K562 (cell line): ENCODE results near the gene RGL2. TPM values are rescaled to one million over a fixed set of nuclear protein-coding genes. Genes with fewer than 3 reads are reported as not detected.
A peak's percentile ranks its signal among the peaks of the same experiment; 100 is the strongest.

ENCODE experiments used
- ATAC-seq: fragments of 200-7000 bp; cut with Tn5 transposase; 3 replicates; pipeline ENCODE4 v1.9.1; 2020; ENCODE audit warnings: moderate library complexity
- BruUV-seq: library from RNA; stranded (reverse); fragments of 400-500 nt; replicated peaks from 2 replicates; lab custom pipeline; 2021; lab: Mats Ljungman, UMichigan
- CTCF ChIA-PET: fragments of 300-600 bp; formaldehyde crosslinking; extraction: SDS; loops from one replicate; lab custom pipeline; 2021; ENCODE audit warnings: low intra/inter-chr PET ratio; lab: Yijun Ruan, JAX
- POLR2A ChIA-PET: fragments of 300-600, 350-650 bp; sonication (Branson Sonifier 250); formaldehyde crosslinking; extraction: SDS; loops from one replicate; lab custom pipeline; 2021; ENCODE audit warnings: antibody characterized with exemption, inconsistent platforms; lab: Yijun Ruan, JAX
- DNase-seq, 4 experiments: peaks; one replicate each; pipeline versions ENCODE4 v3.0.0 to v3.0.0-alpha.2; 2011 to 2018; ENCODE audit warnings: low spot score in 3 of 4, mixed read lengths in 3 of 4; ENCODE audit errors: extremely low read depth in 1 of 4
- FAIRE-seq: peaks from 2 replicates; lab custom pipeline; 2011; peaks lifted over from hg19 to GRCh38; lab: Jason Lieb, UNC
- H2AFZ ChIP-seq: 2 replicates; pipeline ENCODE4 v1.6.0; 2011; ENCODE audit warnings: low read depth, low read length, control low read depth, inconsistent platforms
- H3K27ac ChIP-seq: fragments of 200-600 bp; 3 replicates; pipeline ENCODE4 v1.8.0; 2011; ENCODE audit warnings: low read depth, mild to moderate bottlenecking, control low read depth, inconsistent platforms, low read length, moderate library complexity, mixed read lengths; ENCODE audit errors: extremely low read depth
- H3K27me3 ChIP-seq, 2 experiments: fragments of 300-600 bp in 1 of 2; 2 replicates in 1 of 2; 3 replicates in 1 of 2; pipeline versions ENCODE4 v1.6.0 to v1.8.0; 2011; ENCODE audit warnings: inconsistent platforms in 2 of 2, low read length in 2 of 2, mild to moderate bottlenecking in 1 of 2, mixed read lengths in 1 of 2, moderate library complexity in 1 of 2; ENCODE audit not compliant: control insufficient read depth in 2 of 2, insufficient read depth in 2 of 2
- H3K36me3 ChIP-seq: fragments of 300-600 bp; 3 replicates; pipeline ENCODE4 v1.8.0; 2011; ENCODE audit warnings: mild to moderate bottlenecking, low read length, inconsistent platforms; ENCODE audit not compliant: control insufficient read depth, insufficient read depth
- H3K4me1 ChIP-seq, 2 experiments: fragments of 200-600 bp in 1 of 2; replicated peaks in 1 of 2; 2 replicates in 1 of 2; 3 replicates in 1 of 2; pipeline versions ENCODE4 v1.5.1 to v1.8.0; 2011; ENCODE audit warnings: inconsistent platforms in 2 of 2, low read length in 2 of 2, mild to moderate bottlenecking in 1 of 2, mixed read lengths in 1 of 2, moderate library complexity in 1 of 2; ENCODE audit not compliant: control insufficient read depth in 2 of 2, insufficient read depth in 2 of 2
- H3K4me2 ChIP-seq: 2 replicates; pipeline ENCODE4 v1.6.1; 2011; ENCODE audit warnings: low read length, control low read depth, inconsistent platforms, mixed read lengths; ENCODE audit not compliant: insufficient read depth
- H3K4me3 ChIP-seq: fragments of 200-600 bp; sonication (generic), shearing (Covaris generic); 2 replicates; pipeline ENCODE4 v1.5.1; 2016; ENCODE audit warnings: control low read depth, inconsistent platforms
- H3K79me2 ChIP-seq: fragments of 200-600 bp; 3 replicates; pipeline ENCODE4 v1.8.0; 2011; ENCODE audit warnings: low read length, inconsistent platforms; ENCODE audit not compliant: control insufficient read depth, insufficient read depth
- H3K9ac ChIP-seq, 2 experiments: 2 replicates each; pipeline versions ENCODE4 v1.6.0 to v1.6.1; 2011; ENCODE audit warnings: low read depth in 2 of 2, low read length in 2 of 2, control low read depth in 1 of 2, inconsistent platforms in 1 of 2, mild to moderate bottlenecking in 1 of 2, mixed read lengths in 1 of 2; ENCODE audit not compliant: insufficient read depth in 1 of 2
- H3K9me1 ChIP-seq: one replicate; pipeline ENCODE4 v1.6.0; 2011; ENCODE audit warnings: inconsistent platforms, mild to moderate bottlenecking, low read length, moderate library complexity; ENCODE audit not compliant: control insufficient read depth, insufficient read depth
- H3K9me3 ChIP-seq: replicated peaks from 2 replicates; pipeline ENCODE4 v1.5.1; 2011; ENCODE audit warnings: low read depth, low read length, inconsistent platforms; ENCODE audit not compliant: control insufficient read depth, insufficient read depth
- H4K20me1 ChIP-seq: replicated peaks from 2 replicates; pipeline ENCODE4 v1.6.1; 2011; ENCODE audit warnings: low read length, inconsistent platforms, mixed read lengths; ENCODE audit not compliant: control insufficient read depth, insufficient read depth
- ARID2 ChIP-seq: fragments of 450-650 bp; IDR thresholded peaks from 2 replicates; pipeline ENCODE4 v1.6.1; 2017; ENCODE audit warnings: antibody characterized with exemption, mild to moderate bottlenecking
- ATF1 ChIP-seq, 2 experiments: fragments of 450-650 bp in 1 of 2; IDR thresholded peaks; 2 replicates each; pipeline ENCODE4 v1.6.1; 2016; ENCODE audit warnings: missing compliant biosample characterization in 1 of 2, missing genetic modification characterization in 1 of 2
- BRCA1 ChIP-seq, 2 experiments: fragments of 450-650 bp in 1 of 2; sonication (generic) in 1 of 2; formaldehyde crosslinking in 1 of 2; IDR thresholded peaks; 2 replicates each; pipeline versions ENCODE4 v1.5.0 to v1.6.1; 2017 to 2020; ENCODE audit warnings: mild to moderate bottlenecking in 1 of 2, missing genetic modification reagents in 1 of 2
- CBX1 ChIP-seq: sonication (generic); IDR thresholded peaks from 2 replicates; pipeline ENCODE4 v1.6.1; 2016; ENCODE audit warnings: antibody characterized with exemption, low read depth, mild to moderate bottlenecking
- E2F3 ChIP-seq: fragments of 250-450 bp; sonication (Bioruptor Pico); IDR thresholded peaks from 2 replicates; pipeline ENCODE4 v1.4.0; 2020; ENCODE audit warnings: mild to moderate bottlenecking
- ELF2 ChIP-seq: fragments of 250-450 bp; sonication (Bioruptor Pico); IDR thresholded peaks from 2 replicates; pipeline ENCODE4 v1.5.0; 2021; ENCODE audit warnings: mild to moderate bottlenecking
- ELF4 ChIP-seq: fragments of 450-650 bp; formaldehyde crosslinking; IDR thresholded peaks from 2 replicates; pipeline ENCODE4 v1.4.0; 2022; ENCODE audit warnings: missing genetic modification characterization
- ERF ChIP-seq: fragments of 450-650 bp; formaldehyde crosslinking; IDR thresholded peaks from 2 replicates; pipeline ENCODE4 v1.4.0; 2020; ENCODE audit warnings: mild to moderate bottlenecking, mixed read lengths
- KDM5B ChIP-seq: fragments of 200-600 bp; sonication (generic); IDR thresholded peaks from 2 replicates; pipeline ENCODE4 v1.6.1; 2012; ENCODE audit warnings: low read depth, mild to moderate bottlenecking, moderate library complexity, low read length, control low read depth, inconsistent platforms; ENCODE audit not compliant: insufficient replicate concordance
- NEUROD1 ChIP-seq: fragments of 150-350 bp; IDR thresholded peaks from 2 replicates; pipeline ENCODE4 v1.6.1; 2014; ENCODE audit warnings: borderline replicate concordance, low read length, low read depth; ENCODE audit not compliant: partially characterized antibody
- NFRKB ChIP-seq: fragments of 450-650 bp; IDR thresholded peaks from 2 replicates; pipeline ENCODE4 v1.6.1; 2016; ENCODE audit warnings: low read depth
- PHF20 ChIP-seq: fragments of 450-650 bp; IDR thresholded peaks from 2 replicates; pipeline ENCODE4 v1.6.1; 2018; ENCODE audit not compliant: partially characterized antibody
- PRPF4 ChIP-seq: fragments of 200-400 bp; formaldehyde crosslinking; IDR thresholded peaks from one replicate; pipeline ENCODE4 v1.6.1; 2017; ENCODE audit warnings: low read length, low read depth, mild to moderate bottlenecking; ENCODE audit not compliant: insufficient read depth, poor library complexity, severe bottlenecking
- RBM39 ChIP-seq: fragments of 200-400 bp; formaldehyde crosslinking; optimal IDR thresholded peaks from 2 replicates; pipeline ENCODE3; 2018; ENCODE audit warnings: low read depth, low read length
- SIRT6 ChIP-seq: IDR thresholded peaks from one replicate; pipeline ENCODE4 v1.6.1; 2012; ENCODE audit warnings: low read depth, mild to moderate bottlenecking, control low read depth, inconsistent platforms, low read length, moderate library complexity
- SMARCA4 ChIP-seq: fragments of 450-650 bp; IDR thresholded peaks from 2 replicates; pipeline ENCODE4 v1.6.1; 2016
- STAG1 ChIP-seq: sonication (generic); formaldehyde crosslinking; IDR thresholded peaks from 2 replicates; pipeline ENCODE4 v1.5.0; 2020; ENCODE audit warnings: missing genetic modification reagents, borderline replicate concordance
- TAL1 ChIP-seq: fragments of 450-650 bp; IDR thresholded peaks from 2 replicates; pipeline ENCODE4 v1.6.1; 2016; ENCODE audit warnings: mild to moderate bottlenecking
- ZBTB8A ChIP-seq: fragments of 450-650 bp; IDR thresholded peaks from 2 replicates; pipeline ENCODE4 v1.6.1; 2018; ENCODE audit warnings: mild to moderate bottlenecking, moderate library complexity; ENCODE audit not compliant: partially characterized antibody
- ZNF253 ChIP-seq: fragments of 250-450 bp; sonication (Bioruptor Pico); conservative IDR thresholded peaks from 2 replicates; pipeline ENCODE4 v1.6.1; 2021; ENCODE audit warnings: mild to moderate bottlenecking
- ZNF511 ChIP-seq: sonication (generic); formaldehyde crosslinking; IDR thresholded peaks from 2 replicates; pipeline ENCODE4 v1.8.0; 2022; ENCODE audit warnings: mild to moderate bottlenecking, missing genetic modification reagents
- ZNF695 ChIP-seq: fragments of 450-650 bp; formaldehyde crosslinking; IDR thresholded peaks from 2 replicates; pipeline ENCODE4 v1.4.0; 2020; ENCODE audit warnings: mild to moderate bottlenecking, moderate library complexity
- WGBS: fragments of 100-300 bp; shearing (Covaris generic); methylation state at CpG from one replicate; pipeline ENCODE4 v1.1.6; 2016; ENCODE audit warnings: low coverage, mixed read lengths; ENCODE audit not compliant: insufficient coverage; ENCODE audit errors: missing lambda C conversion rate; 5-methylcytosine and 5-hydroxymethylcytosine counted together
- in situ Hi-C: fragments of 300-500 bp; cut with MboI; formaldehyde crosslinking; loops from 4 replicates; pipeline ENCODE4 v1.15.0; 2018; ENCODE audit warnings: inconsistent platforms, mixed read lengths
- intact Hi-C: fragments of 100-400 bp; cut with micrococcal nuclease; formaldehyde crosslinking; loops from 2 replicates; pipeline ENCODE4 v1.14.2; 2022
- polyA plus RNA-seq, 8 experiments: library from polyadenylated mRNA; depleted of rRNA in 4 of 8; stranded (reverse) in 5 of 8; unstranded in 3 of 8; fragments of >200 nt; fragmentation: Nextera tagmentation in 2 of 8; fragmentation: Illumina TruSeq in 1 of 8; extraction: Ambion mirVana in 2 of 8; extraction: Trizol in 1 of 8; gene quantifications; 2 replicates each; pipeline versions ENCODE4 v1.2.1 to v1.2.3, GENCODE V29; 2011 to 2014; ENCODE audit warnings: inconsistent platforms in 1 of 8, missing spikeins in 1 of 8
- total RNA-seq, 7 experiments: library from RNA; depleted of rRNA in 6 of 7; stranded (reverse); fragments of >200 nt in 6 of 7; fragmentation: Illumina TruSeq in 2 of 7; extraction: Trizol in 2 of 7; gene quantifications; 2 replicates each; pipeline versions ENCODE4 v1.2.1 to v1.2.3, GENCODE V29; 2011 to 2021; ENCODE audit warnings: low replicate concordance in 1 of 7
- TF ChIP-seq, protein P1 (sequence below): IDR thresholded peaks from 2 replicates; pipeline ENCODE4 v1.6.1; 2011; ENCODE audit warnings: borderline replicate concordance, low read depth, mild to moderate bottlenecking, moderate library complexity, low read length; ENCODE audit not compliant: insufficient read depth, poor library complexity, severe bottlenecking

The RGL2 gene
- total and polyA plus RNA-seq, 9 of the 15 experiments (the other 6 are each of a cell fraction or from before 2014, with no cell fraction given) = 1.8 to 57.1 (median 19.5) TPM

- Histone ChIP-seq H3K4me3 (peak overlapping the region; percentile 64), H3K79me2 (peaks cover 44% of the 10 kb centered on the region), H2AFZ (peak overlapping the region; percentile 98), H3K27ac (peak overlapping the region; percentile 89), H3K4me2 (peak overlapping the region; percentile 88), H3K27me3 (no peaks in the 10 kb centered on the region), H4K20me1 (0 out of 2 replicates have a peak, but pooled peaks cover 3% of the 10 kb centered on the region), H3K36me3 (peaks cover 31% of the 10 kb centered on the region), H3K4me1 (peaks cover 37 to 49% of the 10 kb centered on the region in 2 experiments), H3K9ac (peak overlapping the region; percentile 87 to 95), H3K9me1 (peaks cover 3% of the 10 kb centered on the region), H3K9me3 (no peaks in the 10 kb centered on the region)
- CTCF ChIA-PET = no interaction called here
- no TSS peak for BruUV-seq
- intact Hi-C loops = loop anchor here (1.0 kb wide), 1 partner anchor 22 kb away; no protein-coding TSS in a partner anchor
- WGBS = 3% methylated on average over 12 of the region's 12 CpGs
- POLR2A ChIA-PET = interaction anchor here (0.6 to 1.2 kb wide), 7 partner anchors 13 to 251 kb away, joined by 3 to 4 read pairs (median 3); partner anchors contain the start of genes RPS18 and VPS52
- in situ Hi-C loops = no loop called here
- ATAC-seq (peak; percentile 3; the same call in 2 of the 3 replicates), DNase-seq (peak in 1 of 4 experiments; percentile 35), FAIRE-seq (no peak)
- TF ChIP-seq PRPF4 (no peak), ELF4 (CRISPR knock-in tag) (no peak), SMARCA4 (no peak), ATF1 (CRISPR knock-in tag; IDR thresholded peaks at IDR 0.05) (no peak), ATF1 (tag; IDR thresholded peaks at IDR 0.05) (no peak), NFRKB (no peak), ELF2 (CRISPR knock-in tag) (no peak), NEUROD1 (no peak), STAG1 (CRISPR knock-in tag) (peak; percentile 46), RBM39 (peak; percentile 24), ERF (CRISPR knock-in tag) (no peak), ZNF695 (no peak), TAL1 (0 out of 2 replicates have a peak, but pooled peaks have one; percentile 3), E2F3 (CRISPR knock-in tag) (no peak), BRCA1 (IDR thresholded peaks at IDR 0.05) (no peak), BRCA1 (CRISPR knock-in tag; IDR thresholded peaks at IDR 0.05) (0 out of 2 replicates have a peak, but pooled peaks have one; percentile 72), ARID2 (0 out of 2 replicates have a peak, but pooled peaks have one; percentile 47), ZBTB8A (no peak), SIRT6 (no peak), CBX1 (no peak), PHF20 (peak; percentile 1), ZNF253 (no peak), ZNF511 (CRISPR knock-in tag) (0 out of 2 replicates have a peak, but pooled peaks have one; percentile 0), KDM5B (peak; percentile 61)
- TF ChIP-seq, protein P1, sequence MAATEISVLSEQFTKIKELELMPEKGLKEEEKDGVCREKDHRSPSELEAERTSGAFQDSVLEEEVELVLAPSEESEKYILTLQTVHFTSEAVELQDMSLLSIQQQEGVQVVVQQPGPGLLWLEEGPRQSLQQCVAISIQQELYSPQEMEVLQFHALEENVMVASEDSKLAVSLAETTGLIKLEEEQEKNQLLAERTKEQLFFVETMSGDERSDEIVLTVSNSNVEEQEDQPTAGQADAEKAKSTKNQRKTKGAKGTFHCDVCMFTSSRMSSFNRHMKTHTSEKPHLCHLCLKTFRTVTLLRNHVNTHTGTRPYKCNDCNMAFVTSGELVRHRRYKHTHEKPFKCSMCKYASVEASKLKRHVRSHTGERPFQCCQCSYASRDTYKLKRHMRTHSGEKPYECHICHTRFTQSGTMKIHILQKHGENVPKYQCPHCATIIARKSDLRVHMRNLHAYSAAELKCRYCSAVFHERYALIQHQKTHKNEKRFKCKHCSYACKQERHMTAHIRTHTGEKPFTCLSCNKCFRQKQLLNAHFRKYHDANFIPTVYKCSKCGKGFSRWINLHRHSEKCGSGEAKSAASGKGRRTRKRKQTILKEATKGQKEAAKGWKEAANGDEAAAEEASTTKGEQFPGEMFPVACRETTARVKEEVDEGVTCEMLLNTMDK = no peak
Observed at GRCh38 chr6:33323623-33323948, 24.8 kb upstream of the RGL2 start.
